IMR-90 (cell line): ENCODE data around the gene H2AZ1. TPM values are rescaled to one million over a fixed set of nuclear protein-coding genes. Genes with fewer than 3 reads are reported as not detected.

Source experiments
- polyA plus RNA-seq, 3 experiments: library from polyadenylated mRNA; depleted of rRNA; stranded (reverse); fragments of >200 nt; gene quantifications; 2 replicates each; pipeline ENCODE4 v1.2.3, GENCODE V29; 2012; ENCODE audit warnings: low replicate concordance in 1 of 3
- total RNA-seq: library from RNA; depleted of rRNA; stranded (reverse); fragments of >200 nt; gene quantifications from 2 replicates; pipeline ENCODE4 v1.2.3, GENCODE V29; 2012; rRNA removed

The H2AZ1 gene
- total and polyA plus RNA-seq, 2 of the 4 experiments (the other 2 are of a cell fraction) = 456 to 1,129 TPM

Other genes with a start within 250 kb of the H2AZ1 start
- not detected in 2 replicates for gene DAPP1, start 133.4 kb downstream of the H2AZ1 start, total RNA-seq
- gene DAPP1, start 133.4 kb downstream of the H2AZ1 start, polyA plus RNA-seq (2012; rRNA removed) = not detected in 2 replicates
- 35.7 and 56.1 TPM in 2 replicates for gene LAMTOR3, start 55.8 kb downstream of the H2AZ1 start, total RNA-seq
- 22.0 and 28.6 TPM in 2 replicates for gene LAMTOR3, start 55.8 kb downstream of the H2AZ1 start, polyA plus RNA-seq (2012; rRNA removed)
- gene DNAJB14, start 3.7 kb downstream of the H2AZ1 start, total RNA-seq = 15.6 and 40.3 TPM in 2 replicates
- gene DNAJB14, start 3.7 kb downstream of the H2AZ1 start, polyA plus RNA-seq (2012; rRNA removed) = 12.9 and 14.8 TPM in 2 replicates
- 3.9 and 7.8 TPM in 2 replicates for gene DDIT4L, start 240.2 kb upstream of the H2AZ1 start, total RNA-seq
- 2.2 and 3.1 TPM in 2 replicates for gene DDIT4L, start 240.2 kb upstream of the H2AZ1 start, polyA plus RNA-seq (2012; rRNA removed)